NB4 (cell line): ENCODE results near the gene LYAR.

Experiments used
- CTCF ChIP-seq: IDR thresholded peaks from one replicate; pipeline ENCODE4 v1.5.1; 2012; ENCODE audit warnings: low read depth, low read length
- MAX ChIP-seq: IDR thresholded peaks from 2 replicates; pipeline ENCODE4 v1.6.1; 2011; ENCODE audit warnings: low read depth, low read length
- MYC ChIP-seq: IDR thresholded peaks from 2 replicates; pipeline ENCODE4 v1.6.1; 2011; ENCODE audit warnings: low read depth, low read length
- POLR2A ChIP-seq: IDR thresholded peaks from 2 replicates; pipeline ENCODE4 v1.6.1; 2011; ENCODE audit warnings: mild to moderate bottlenecking; ENCODE audit not compliant: insufficient read length; ENCODE audit errors: extremely low read depth

- no peak for TF ChIP-seq CTCF
- no peak for TF ChIP-seq POLR2A
- TF ChIP-seq MYC = no peak
- TF ChIP-seq MAX = no peak
Observed at GRCh38 chr4:4256799-4257198, 33.2 kb downstream of the LYAR start.
